K562 (cell line): ENCODE data around the gene MTMR10. TPM values are rescaled to one million over a fixed set of nuclear protein-coding genes. Genes with fewer than 3 reads are reported as not detected.
A peak's percentile ranks its signal among the peaks of the same experiment; 100 is the strongest.

Experiments
- BCL6 ChIP-seq: fragments of 250-450 bp; sonication (Bioruptor Pico); IDR thresholded peaks from 2 replicates; pipeline ENCODE4 v1.4.0; 2020
- CREBBP ChIP-seq: IDR thresholded peaks from one replicate; pipeline ENCODE4 v1.6.1; 2012; ENCODE audit warnings: low read depth, mild to moderate bottlenecking, control low read depth, inconsistent platforms, low read length
- FOXK1 ChIP-seq: sonication (generic); formaldehyde crosslinking; IDR thresholded peaks from 2 replicates; pipeline ENCODE4 v1.8.0; 2022; ENCODE audit warnings: missing genetic modification reagents, mild to moderate bottlenecking, borderline replicate concordance
- HMBOX1 ChIP-seq: sonication (generic); IDR thresholded peaks from 2 replicates; pipeline ENCODE4 v1.6.1; 2016
- IFI16 ChIP-seq: fragments of 250-450 bp; sonication (Bioruptor Pico); IDR thresholded peaks from 2 replicates; pipeline ENCODE4 v2.1.2; 2022; ENCODE audit warnings: mild to moderate bottlenecking, inconsistent platforms
- L3MBTL2 ChIP-seq: fragments of 450-650 bp; IDR thresholded peaks from 2 replicates; pipeline ENCODE4 v1.6.1; 2016; ENCODE audit warnings: mild to moderate bottlenecking, moderate library complexity
- SREBF2 ChIP-seq: sonication (generic); formaldehyde crosslinking; IDR thresholded peaks from 2 replicates; pipeline ENCODE4 v1.4.0; 2020; ENCODE audit warnings: mild to moderate bottlenecking, missing genetic modification reagents
- SRF ChIP-seq, 2 experiments: fragments of 250-450, 450-650 bp in 1 of 2; sonication (Bioruptor Pico) in 1 of 2; sonication (generic) in 1 of 2; formaldehyde crosslinking; IDR thresholded peaks; 2 replicates each; pipeline versions ENCODE4 v1.5.0 to v1.5.1; 2020 to 2022; ENCODE audit warnings: mild to moderate bottlenecking in 1 of 2, missing genetic modification reagents in 1 of 2
- VEZF1 ChIP-seq: fragments of 200-800 bp; sonication (Bioruptor generic); IDR thresholded peaks from 2 replicates; pipeline ENCODE4 v1.6.1; 2017; ENCODE audit warnings: missing genetic modification characterization, missing compliant biosample characterization
- ZBTB2 ChIP-seq: fragments of 450-650 bp; IDR thresholded peaks from 2 replicates; pipeline ENCODE4 v1.6.1; 2016; ENCODE audit warnings: antibody characterized with exemption
- ZNF79 ChIP-seq: fragments of 250-450 bp; sonication (Bioruptor Pico); IDR thresholded peaks from 2 replicates; pipeline ENCODE4 v1.4.0; 2020; ENCODE audit warnings: low read depth, mild to moderate bottlenecking, moderate library complexity
- polyA plus RNA-seq, 8 experiments: library from polyadenylated mRNA; depleted of rRNA in 4 of 8; stranded (reverse) in 5 of 8; unstranded in 3 of 8; fragments of >200 nt; fragmentation: Nextera tagmentation in 2 of 8; fragmentation: Illumina TruSeq in 1 of 8; extraction: Ambion mirVana in 2 of 8; extraction: Trizol in 1 of 8; gene quantifications; 2 replicates each; pipeline versions ENCODE4 v1.2.1 to v1.2.3, GENCODE V29; 2011 to 2014; ENCODE audit warnings: inconsistent platforms in 1 of 8, missing spikeins in 1 of 8
- total RNA-seq, 7 experiments: library from RNA; depleted of rRNA in 6 of 7; stranded (reverse); fragments of >200 nt in 6 of 7; fragmentation: Illumina TruSeq in 2 of 7; extraction: Trizol in 2 of 7; gene quantifications; 2 replicates each; pipeline versions ENCODE4 v1.2.1 to v1.2.3, GENCODE V29; 2011 to 2021; ENCODE audit warnings: low replicate concordance in 1 of 7

Gene MTMR10
- total and polyA plus RNA-seq, 9 of the 15 experiments (the other 6 are each of a cell fraction or from before 2014, with no cell fraction given) = 1.6 to 6.8 (median 4.8) TPM

GRCh38 chr15:30978328-30978727, 13.1 kb downstream of the MTMR10 start (continued):
- TF ChIP-seq FOXK1 (CRISPR knock-in tag) = no peak
- peak; percentile 52 for TF ChIP-seq VEZF1 (CRISPR knock-in tag)
- no peak for TF ChIP-seq SRF (CRISPR knock-in tag; IDR thresholded peaks at IDR 0.05)
- no peak for TF ChIP-seq SREBF2 (CRISPR knock-in tag)
- TF ChIP-seq CREBBP = no peak
- no peak for TF ChIP-seq BCL6
- TF ChIP-seq HMBOX1 = peak; percentile 88
- TF ChIP-seq ZNF79 (CRISPR knock-in tag) = no peak
- no peak for TF ChIP-seq ZBTB2
- peak; percentile 39; the same call in 1 of the 2 replicates for TF ChIP-seq L3MBTL2
- TF ChIP-seq IFI16 = no peak
